RWPE2 (cell line): ENCODE measurements around the gene AGO4.

Source experiments
- ATAC-seq: fragments of 200-7000 bp; cut with Tn5 transposase; 3 replicates; pipeline ENCODE4 v1.9.1; 2021; ENCODE audit warnings: low read depth
- DNase-seq: peaks from one replicate; pipeline ENCODE4 v3.0.0-alpha.2; 2020; ENCODE audit warnings: low spot score
- H3K27ac ChIP-seq: fragments of 450-650 bp; 2 replicates; pipeline ENCODE4 v1.5.1; 2017; ENCODE audit warnings: mild to moderate bottlenecking; ENCODE audit not compliant: poor library complexity, severe bottlenecking
- H3K27me3 ChIP-seq: fragments of 250-450 bp; sonication (Bioruptor Pico); 2 replicates; pipeline ENCODE4 v1.5.1; 2021; ENCODE audit warnings: mild to moderate bottlenecking, moderate library complexity; ENCODE audit not compliant: insufficient read depth, poor library complexity, severe bottlenecking
- H3K36me3 ChIP-seq: fragments of 250-450 bp; sonication (Bioruptor Pico); 2 replicates; pipeline ENCODE4 v1.5.1; 2020; ENCODE audit warnings: low read depth, mild to moderate bottlenecking, moderate library complexity
- H3K4me1 ChIP-seq: fragments of 250-450 bp; sonication (Bioruptor Pico); 2 replicates; pipeline ENCODE4 v1.5.1; 2021; ENCODE audit warnings: mild to moderate bottlenecking, moderate library complexity; ENCODE audit not compliant: insufficient read depth, poor library complexity, severe bottlenecking
- H3K4me3 ChIP-seq: fragments of 250-450 bp; sonication (Bioruptor Pico); 2 replicates; pipeline ENCODE4 v1.5.1; 2021; ENCODE audit warnings: mild to moderate bottlenecking, moderate library complexity; ENCODE audit not compliant: severe bottlenecking
- H3K9me3 ChIP-seq: fragments of 250-450 bp; sonication (Bioruptor Pico); 2 replicates; pipeline ENCODE4 v1.5.1; 2021; ENCODE audit warnings: mild to moderate bottlenecking, moderate library complexity; ENCODE audit not compliant: severe bottlenecking
- CTCF ChIP-seq: fragments of 450-650 bp; IDR thresholded peaks from one replicate; pipeline ENCODE4 v1.5.1; 2017; ENCODE audit warnings: mild to moderate bottlenecking, moderate library complexity; ENCODE audit not compliant: poor library complexity, severe bottlenecking

The AGO4 gene

GRCh38 chr1:35894183-35894582 lies 86.4 kb downstream of the AGO4 start:
- ATAC-seq, result no peak
- no peak for TF ChIP-seq CTCF
- peaks cover 24% of the 10 kb centered on the region for H3K36me3 ChIP-seq

GRCh38 chr1:35894656-35895055 lies 86.8 kb downstream of the AGO4 start:
- Histone ChIP-seq H3K4me3 (no peak overlapping the region), H3K27me3 (no peaks in the 10 kb centered on the region), H3K27ac (no peak overlapping the region), H3K36me3 (peaks cover 19% of the 10 kb centered on the region), H3K9me3 (no peaks in the 10 kb centered on the region), H3K4me1 (no peaks in the 10 kb centered on the region)
- DNase-seq (no peak), ATAC-seq (no peak)
- TF ChIP-seq CTCF, result no peak

More at GRCh38 chr1:35894183-35894582, 86.4 kb downstream of the AGO4 start:
- Histone ChIP-seq H3K27me3 (no peaks in the 10 kb centered on the region), H3K4me3 (no peak overlapping the region), H3K9me3 (no peaks in the 10 kb centered on the region), H3K4me1 (no peaks in the 10 kb centered on the region), H3K27ac (no peak overlapping the region)
- no peak for DNase-seq

GRCh38 chr1:35899941-35900340 lies 92.1 kb downstream of the AGO4 start:
- no peak for ATAC-seq
- no peak for TF ChIP-seq CTCF
- no peak overlapping the region for H3K4me3 ChIP-seq
- H3K9me3 ChIP-seq, result no peaks in the 10 kb centered on the region
- no peak for DNase-seq
- no peaks in the 10 kb centered on the region for H3K4me1 ChIP-seq
- H3K36me3 ChIP-seq, result peaks cover 18% of the 10 kb centered on the region
- no peaks in the 10 kb centered on the region for H3K27me3 ChIP-seq
- H3K27ac ChIP-seq, result no peak overlapping the region

- Histone ChIP-seq H3K9me3 (no peaks in the 10 kb centered on the region), H3K27me3 (no peaks in the 10 kb centered on the region), H3K4me1 (no peaks in the 10 kb centered on the region), H3K36me3 (peaks cover 12% of the 10 kb centered on the region), H3K27ac (no peak overlapping the region), H3K4me3 (no peak overlapping the region)
- no peak for ATAC-seq
- no peak for DNase-seq
- no peak for TF ChIP-seq CTCF
These were observed 93.4 kb downstream of the AGO4 start for GRCh38 chr1:35901235-35901634.

- ATAC-seq, result no peak
- no peak for TF ChIP-seq CTCF
- no peak overlapping the region for H3K27ac ChIP-seq
- H3K27me3 ChIP-seq, result no peaks in the 10 kb centered on the region
- H3K4me3 ChIP-seq, result no peak overlapping the region
- H3K4me1 ChIP-seq, result no peaks in the 10 kb centered on the region
- peaks cover 12% of the 10 kb centered on the region for H3K36me3 ChIP-seq
- H3K9me3 ChIP-seq, result no peaks in the 10 kb centered on the region
- DNase-seq, result no peak
These were observed 94.9 kb downstream of the AGO4 start for GRCh38 chr1:35902671-35903070.
